HUES64 (cell line): ENCODE measurements around the gene OSTF1.

ENCODE experiments used
- H3K27ac ChIP-seq: 2 replicates; pipeline ENCODE4 v1.7.0; 2013; ENCODE audit warnings: low read depth, low read length, inconsistent platforms
- H3K27me3 ChIP-seq: 2 replicates; pipeline ENCODE4 v1.6.1; 2013; ENCODE audit warnings: mild to moderate bottlenecking, low read length; ENCODE audit not compliant: insufficient read depth
- H3K36me3 ChIP-seq: 2 replicates; pipeline ENCODE4 v1.6.1; 2013; ENCODE audit warnings: mild to moderate bottlenecking, low read length; ENCODE audit not compliant: insufficient read depth
- H3K4me1 ChIP-seq: 2 replicates; pipeline ENCODE4 v1.6.1; 2013; ENCODE audit warnings: mild to moderate bottlenecking, low read length, moderate library complexity; ENCODE audit not compliant: insufficient read depth
- H3K4me3 ChIP-seq: 2 replicates; pipeline ENCODE4 v1.5.1; 2013; ENCODE audit warnings: mild to moderate bottlenecking, low read length, moderate library complexity
- H3K9ac ChIP-seq: 2 replicates; pipeline ENCODE4 v1.6.1; 2013; ENCODE audit warnings: mild to moderate bottlenecking, low read depth, low read length
- H3K9me3 ChIP-seq: 2 replicates; pipeline ENCODE4 v1.6.1; 2013; ENCODE audit warnings: low read depth, low read length; ENCODE audit not compliant: insufficient read depth
- WGBS: fragments of 150-250, 120-280 bp; methylation state at CpG from one replicate; pipeline ENCODE4 v1.1.7; 2013; ENCODE audit warnings: missing lambda C conversion rate; 5-methylcytosine and 5-hydroxymethylcytosine counted together

The OSTF1 gene

DNA sequence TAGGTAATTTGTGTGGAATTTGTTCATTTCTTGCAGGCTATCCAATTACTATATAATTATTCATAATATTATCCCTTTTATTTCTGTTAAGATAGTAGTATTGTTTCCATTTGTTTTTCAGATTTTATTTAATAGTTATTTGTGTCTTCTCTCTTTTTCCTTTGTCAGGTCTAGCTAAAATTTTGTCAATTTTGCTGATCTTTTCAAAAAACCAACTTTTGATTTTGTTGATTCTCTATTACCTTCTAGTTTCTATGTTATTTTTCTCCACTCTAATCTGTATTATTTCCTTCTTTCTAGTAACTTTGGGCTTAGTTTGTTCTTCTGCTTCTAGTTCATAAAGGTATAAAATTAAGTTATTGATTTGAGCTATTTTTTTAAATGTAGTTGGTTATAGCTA, 76.3 kb downstream of the OSTF1 start:
- Histone ChIP-seq H3K36me3 (no peaks in the 10 kb centered on the region), H3K4me1 (peaks cover 10% of the 10 kb centered on the region; the same call in 1 of the 2 replicates), H3K27ac (no peak overlapping the region), H3K9ac (no peak overlapping the region), H3K9me3 (peaks cover 3% of the 10 kb centered on the region; the same call in 1 of the 2 replicates), H3K4me3 (no peak overlapping the region), H3K27me3 (no peaks in the 10 kb centered on the region)

DNA sequence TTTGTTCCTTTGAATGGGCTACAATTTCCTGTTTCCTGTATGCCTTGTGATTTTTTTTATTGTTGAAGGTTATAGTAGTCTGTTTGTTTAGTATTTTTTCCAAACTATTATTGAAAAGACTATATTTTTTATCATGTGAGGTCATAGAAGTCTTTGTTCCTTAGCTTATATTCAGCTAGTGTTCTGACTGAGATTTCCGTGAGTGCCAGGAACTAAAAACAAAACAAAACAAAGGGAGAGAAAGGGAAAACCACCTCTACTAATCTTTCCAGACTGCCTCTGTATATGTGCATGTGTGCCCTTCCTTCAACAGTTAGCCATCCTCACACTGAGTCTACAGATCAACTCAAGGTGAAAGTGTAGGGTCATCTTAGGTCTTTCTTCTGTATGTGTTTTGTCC, 79.0 kb downstream of the OSTF1 start:
- Histone ChIP-seq H3K36me3 (no peaks in the 10 kb centered on the region), H3K27me3 (no peaks in the 10 kb centered on the region), H3K4me1 (peaks cover 13% of the 10 kb centered on the region; the same call in 1 of the 2 replicates), H3K9ac (no peak overlapping the region), H3K27ac (no peak overlapping the region), H3K9me3 (peaks cover 3% of the 10 kb centered on the region; the same call in 1 of the 2 replicates), H3K4me3 (no peak overlapping the region)
- 90% methylated on average over 1 of the region's 1 CpG for WGBS

DNA sequence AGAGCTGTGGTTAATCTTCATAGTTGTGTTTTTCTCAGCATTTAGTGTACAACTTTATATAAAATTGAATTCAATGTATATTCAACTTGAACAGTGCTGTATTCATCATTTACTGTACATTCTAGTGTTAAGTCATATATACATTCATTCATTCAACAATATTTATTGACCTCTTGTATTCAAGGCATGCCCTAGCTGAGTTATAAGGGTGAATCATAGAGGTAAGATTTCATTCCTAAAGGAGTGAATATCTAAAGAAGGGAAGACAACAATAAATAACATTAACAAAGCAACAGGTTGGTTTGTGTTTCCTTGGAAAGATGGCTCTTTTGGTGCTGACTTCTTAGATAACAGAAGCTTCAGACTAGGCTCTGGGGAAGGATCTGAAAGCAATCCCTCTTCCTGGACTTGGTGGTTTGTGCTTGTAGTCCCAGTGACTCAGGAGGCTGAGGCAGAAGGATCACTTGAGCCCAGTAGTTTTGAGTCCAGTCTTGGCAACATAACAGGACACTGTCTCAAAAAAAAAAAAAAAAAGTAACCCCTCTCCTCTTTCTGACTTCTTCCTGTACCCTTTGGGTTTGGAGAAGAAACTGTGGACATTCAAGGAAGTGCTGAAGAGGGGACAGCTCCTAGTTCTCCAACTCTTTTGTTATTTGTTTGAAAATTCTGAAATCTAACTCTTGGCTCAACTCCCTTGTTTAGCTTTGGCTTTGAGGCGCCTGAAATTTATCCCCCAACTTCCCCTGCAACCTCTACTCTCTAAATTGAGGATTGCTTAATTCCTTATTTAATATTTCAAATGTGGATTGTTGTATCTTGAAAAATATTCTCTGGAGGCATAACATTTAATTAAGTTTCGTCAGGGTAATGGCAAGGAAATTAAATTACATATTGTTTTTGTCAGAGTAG, 80.2 kb downstream of the OSTF1 start:
- 93% methylated on average over 1 of the region's 2 CpGs for WGBS
- Histone ChIP-seq H3K27ac (no peak overlapping the region), H3K4me3 (no peak overlapping the region)

DNA sequence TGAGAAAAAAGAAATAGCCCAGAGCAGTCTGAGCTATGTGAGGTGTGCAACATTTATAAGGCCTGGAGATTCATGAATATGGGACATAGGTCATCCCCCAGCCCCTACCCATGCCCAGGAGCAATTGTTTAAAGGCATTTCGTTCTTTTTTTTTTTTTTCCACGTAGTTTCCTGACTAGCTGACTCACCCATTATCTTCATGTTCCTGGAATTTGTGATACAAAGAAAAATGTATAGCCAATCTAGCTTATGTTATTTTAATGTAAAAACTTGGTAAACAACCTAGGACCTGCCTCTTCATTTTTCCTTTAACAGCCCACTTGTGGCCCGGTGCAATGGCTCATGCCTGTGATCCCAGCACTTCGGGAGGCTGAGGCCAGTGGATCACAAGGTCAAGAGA, 81.3 kb downstream of the OSTF1 start:
- Histone ChIP-seq H3K9me3 (peaks cover 3% of the 10 kb centered on the region; the same call in 1 of the 2 replicates), H3K36me3 (no peaks in the 10 kb centered on the region), H3K4me1 (peaks cover 13% of the 10 kb centered on the region; the same call in 1 of the 2 replicates), H3K27ac (no peak overlapping the region), H3K9ac (no peak overlapping the region), H3K4me3 (no peak overlapping the region), H3K27me3 (no peaks in the 10 kb centered on the region)
- 69% methylated on average over 3 of the region's 4 CpGs for WGBS

More for the DNA sequence above, 80.2 kb downstream of the OSTF1 start:
- H3K27me3 ChIP-seq, result no peaks in the 10 kb centered on the region
- H3K9me3 ChIP-seq, result peaks cover 3% of the 10 kb centered on the region; the same call in 1 of the 2 replicates
- peaks cover 13% of the 10 kb centered on the region; the same call in 1 of the 2 replicates for H3K4me1 ChIP-seq
- no peaks in the 10 kb centered on the region for H3K36me3 ChIP-seq
- H3K9ac ChIP-seq, result no peak overlapping the region

DNA sequence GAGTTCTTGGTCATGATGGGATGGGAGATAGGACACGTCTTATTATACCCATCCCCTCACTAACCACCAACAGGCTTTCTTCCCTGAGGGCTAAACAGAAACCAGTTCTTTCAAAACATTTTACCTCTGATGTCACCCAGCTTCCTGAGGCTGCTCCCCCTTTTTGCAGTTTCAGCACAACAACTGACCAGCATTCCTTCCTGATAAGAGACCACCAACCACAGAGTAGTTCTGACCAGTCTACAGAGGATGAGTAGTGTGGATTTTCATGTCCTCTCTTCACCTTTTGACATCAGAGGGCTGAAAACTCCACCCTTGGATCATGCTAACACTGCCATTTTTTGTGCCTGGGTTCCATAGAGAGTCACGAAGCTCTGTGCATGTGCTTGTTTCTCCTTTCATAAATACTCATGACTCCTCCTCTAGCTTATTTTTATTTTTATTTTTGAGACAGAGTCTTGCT, 82.6 kb downstream of the OSTF1 start:
- H3K9ac ChIP-seq, result no peak overlapping the region
- H3K4me3 ChIP-seq, result no peak overlapping the region
- no peaks in the 10 kb centered on the region for H3K27me3 ChIP-seq
- peaks cover 13% of the 10 kb centered on the region; the same call in 1 of the 2 replicates for H3K4me1 ChIP-seq
- no peaks in the 10 kb centered on the region for H3K36me3 ChIP-seq
- peaks cover 3% of the 10 kb centered on the region; the same call in 1 of the 2 replicates for H3K9me3 ChIP-seq
- H3K27ac ChIP-seq, result no peak overlapping the region
- WGBS, result 96% methylated on average over 2 of the region's 2 CpGs

DNA sequence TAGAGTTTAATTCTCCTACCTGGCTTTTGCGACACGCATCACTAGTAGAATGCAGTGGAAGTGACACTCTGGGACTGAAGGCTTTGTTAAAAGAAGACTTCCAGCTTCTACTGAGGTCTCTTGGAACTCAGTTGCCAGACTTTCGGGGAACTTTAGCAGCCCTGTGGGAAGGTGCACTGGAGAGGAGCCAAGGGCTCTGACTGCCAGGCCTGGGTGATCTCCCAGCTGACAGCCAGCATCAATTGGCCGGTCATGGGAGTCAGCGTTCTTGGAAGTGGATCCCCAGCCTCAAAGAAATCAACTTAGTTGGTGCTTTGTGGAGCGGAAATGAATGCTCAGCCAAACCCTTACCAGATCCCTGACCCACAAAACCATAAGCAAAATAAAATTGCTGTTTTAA, 87.1 kb downstream of the OSTF1 start:
- Histone ChIP-seq H3K4me3 (no peak overlapping the region), H3K9ac (no peak overlapping the region), H3K9me3 (0 out of 2 replicates have a peak, but pooled peaks cover 5% of the 10 kb centered on the region), H3K36me3 (no peaks in the 10 kb centered on the region), H3K27me3 (no peaks in the 10 kb centered on the region), H3K4me1 (no peaks in the 10 kb centered on the region), H3K27ac (no peak overlapping the region)
- WGBS, result 98% methylated on average over 6 of the region's 6 CpGs

DNA sequence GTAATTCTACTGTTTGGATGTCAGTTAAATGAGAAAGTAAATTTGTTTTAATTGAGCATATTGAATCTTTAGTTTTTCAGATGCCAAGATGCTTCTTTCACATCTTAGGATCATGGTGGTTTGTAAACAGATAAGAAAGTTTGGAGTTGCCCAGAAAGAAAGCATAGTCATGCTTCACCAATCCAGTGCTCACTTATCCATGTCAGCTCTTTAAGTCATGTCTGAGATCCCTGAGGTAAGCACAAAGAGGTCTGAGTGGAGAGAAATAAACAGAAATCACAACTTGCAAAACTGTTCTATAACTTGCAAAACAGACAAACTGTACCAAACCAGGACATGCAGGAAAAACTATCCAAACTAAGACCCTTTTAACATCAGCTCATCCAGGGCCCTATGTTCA, 87.7 kb downstream of the OSTF1 start:
- Histone ChIP-seq H3K4me1 (no peaks in the 10 kb centered on the region), H3K9ac (no peak overlapping the region), H3K27me3 (no peaks in the 10 kb centered on the region), H3K4me3 (no peak overlapping the region), H3K36me3 (no peaks in the 10 kb centered on the region), H3K9me3 (0 out of 2 replicates have a peak, but pooled peaks cover 5% of the 10 kb centered on the region), H3K27ac (no peak overlapping the region)

DNA sequence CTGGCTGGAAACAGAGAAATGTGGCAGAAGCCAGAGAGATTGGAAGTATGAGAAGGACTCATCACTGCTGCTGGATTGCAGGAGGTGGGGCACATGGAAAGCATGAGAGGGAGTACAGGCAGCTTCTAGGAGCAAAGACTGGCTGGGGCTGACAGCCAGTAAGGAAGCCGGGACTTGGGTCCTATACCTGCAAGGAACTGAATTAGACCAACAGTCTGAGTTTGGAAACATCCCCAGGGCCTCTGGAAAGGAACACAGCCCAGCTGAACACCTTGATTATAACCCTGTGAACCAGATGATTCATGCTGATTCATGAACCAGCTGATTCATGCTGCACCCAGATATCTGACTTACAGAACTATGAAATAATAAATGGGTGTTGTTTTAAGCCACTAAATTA, 93.4 kb downstream of the OSTF1 start:
- no peaks in the 10 kb centered on the region for H3K36me3 ChIP-seq
- 81% methylated on average over 1 of the region's 1 CpG for WGBS
- H3K4me1 ChIP-seq, result no peaks in the 10 kb centered on the region
- H3K9ac ChIP-seq, result no peak overlapping the region
- no peak overlapping the region for H3K4me3 ChIP-seq
- H3K27me3 ChIP-seq, result no peaks in the 10 kb centered on the region
- H3K27ac ChIP-seq, result no peak overlapping the region
- H3K9me3 ChIP-seq, result 0 out of 2 replicates have a peak, but pooled peaks cover 5% of the 10 kb centered on the region

DNA sequence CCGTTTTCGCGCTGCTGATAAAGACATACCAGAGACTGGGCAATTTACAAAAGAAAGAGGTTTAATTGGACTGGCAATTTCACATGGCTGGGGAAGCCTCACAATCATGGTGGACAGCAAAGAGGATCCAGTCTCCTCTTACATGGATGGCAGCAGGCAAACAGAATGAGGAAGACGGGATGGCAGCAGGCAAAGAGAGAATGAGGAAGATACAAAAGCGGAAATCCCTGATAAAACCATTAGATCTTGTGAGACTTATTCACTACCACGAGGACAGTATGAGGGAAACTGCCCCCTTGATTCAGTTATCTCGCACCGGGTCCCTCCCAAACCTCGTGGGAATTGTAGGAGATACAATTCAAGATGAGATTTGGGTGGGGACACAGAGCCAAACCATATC, 95.0 kb downstream of the OSTF1 start:
- H3K4me3 ChIP-seq, result no peak overlapping the region
- H3K9ac ChIP-seq, result no peak overlapping the region
- H3K27ac ChIP-seq, result no peak overlapping the region
- H3K27me3 ChIP-seq, result no peaks in the 10 kb centered on the region
- WGBS, result 93% methylated on average over 9 of the region's 9 CpGs
- H3K9me3 ChIP-seq, result 0 out of 2 replicates have a peak, but pooled peaks cover 5% of the 10 kb centered on the region
- no peaks in the 10 kb centered on the region for H3K36me3 ChIP-seq
- H3K4me1 ChIP-seq, result no peaks in the 10 kb centered on the region

DNA sequence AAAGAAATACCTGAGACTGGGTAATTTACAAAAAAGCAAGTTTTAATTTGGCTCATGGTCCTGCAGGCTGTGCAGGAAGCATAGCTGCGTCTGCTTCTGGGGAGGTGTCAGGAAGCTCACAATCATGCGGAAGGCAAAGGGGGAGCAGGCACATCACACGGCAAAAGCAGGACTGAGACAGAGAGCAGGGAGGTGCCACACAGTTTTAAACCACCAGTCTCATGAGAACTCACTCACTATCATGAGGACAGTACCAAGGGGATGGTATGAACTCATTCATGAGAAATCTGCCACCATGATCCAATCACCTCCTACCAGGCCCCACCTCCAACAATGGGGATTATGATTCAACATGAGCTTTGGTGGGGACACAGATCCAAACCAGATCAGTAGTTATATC, 96.2 kb downstream of the OSTF1 start:
- Histone ChIP-seq H3K36me3 (no peaks in the 10 kb centered on the region), H3K27ac (no peak overlapping the region), H3K27me3 (no peaks in the 10 kb centered on the region), H3K4me3 (no peak overlapping the region), H3K9ac (no peak overlapping the region), H3K9me3 (0 out of 2 replicates have a peak, but pooled peaks cover 3% of the 10 kb centered on the region), H3K4me1 (no peaks in the 10 kb centered on the region)
- WGBS, result 89% methylated on average over 3 of the region's 3 CpGs

DNA sequence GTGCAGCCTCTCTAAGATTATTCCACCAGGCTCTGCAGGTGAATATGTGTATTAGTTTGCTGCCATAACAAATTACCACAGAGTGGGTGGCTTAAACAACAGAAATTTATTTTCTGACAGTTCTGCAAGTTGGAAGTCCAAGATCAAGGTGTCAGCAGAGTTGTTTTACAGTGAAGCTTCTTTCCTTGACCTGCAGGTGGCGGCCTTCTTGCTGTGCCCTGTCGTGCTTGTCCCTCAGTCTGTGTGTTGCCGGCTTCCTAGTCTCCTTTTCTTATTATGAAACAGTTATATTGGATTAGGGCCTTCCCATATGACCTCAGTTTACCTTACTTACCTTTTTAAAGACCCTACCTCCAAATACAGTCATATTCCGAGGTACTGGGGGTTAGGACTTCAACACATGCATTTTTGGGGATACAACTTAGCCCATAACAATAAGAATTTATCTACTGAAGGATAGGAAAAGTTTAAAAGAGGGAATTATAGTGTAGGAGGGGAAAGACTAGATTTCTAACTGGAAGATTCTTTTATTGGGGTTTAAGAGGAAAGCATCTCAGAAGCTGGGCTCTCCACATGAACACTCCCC, 97.4 kb downstream of the OSTF1 start:
- no peak overlapping the region for H3K27ac ChIP-seq
- no peak overlapping the region for H3K4me3 ChIP-seq
- no peaks in the 10 kb centered on the region for H3K36me3 ChIP-seq
- no peaks in the 10 kb centered on the region for H3K27me3 ChIP-seq
- no peaks in the 10 kb centered on the region for H3K4me1 ChIP-seq
- no peak overlapping the region for H3K9ac ChIP-seq
- H3K9me3 ChIP-seq, result no peaks in the 10 kb centered on the region
- 7% methylated on average over 2 of the region's 4 CpGs for WGBS
